ENCODE results near the gene TAS2R7.

The TAS2R7 gene

GRCh38 chr12:10842862-10843261 is 40.4 kb upstream of the TAS2R7 start (continued):
- no peak for TF ChIP-seq REST (tag by site-specific recombination; IDR thresholded peaks at IDR 0.05)
- TF ChIP-seq ZNF423 (tag by site-specific recombination; IDR thresholded peaks at IDR 0.05), result no peak
- TF ChIP-seq HOXA7 (CRISPR knock-in tag; IDR thresholded peaks at IDR 0.05; ENCODE audit: borderline replicate concordance), result no peak
- no peak for TF ChIP-seq GLIS2 (tag by site-specific recombination; IDR thresholded peaks at IDR 0.05)

- Histone ChIP-seq H3K4me1 (ENCODE audit: control insufficient read depth, insufficient read depth, low read length) (no peaks in the 10 kb centered on the region), H3K4me3 (ENCODE audit: low read depth, low read length) (no peak overlapping the region), H3K27ac (ENCODE audit: extremely low read depth, low read depth, low read length) (no peak overlapping the region), H3K36me3 (ENCODE audit: control insufficient read depth in 2 of 2, insufficient read depth in 1 of 2, low read length in 2 of 2) (peaks cover 0 to 4% of the 10 kb centered on the region in 2 experiments; a peak in 1 of 3 replicates), H3K9me3 (ENCODE audit: control insufficient read depth, insufficient read depth, low read depth, low read length) (no peaks in the 10 kb centered on the region)
- TF ChIP-seq ZSCAN18 (tag by site-specific recombination; IDR thresholded peaks at IDR 0.05) (no peak), ZNF473 (tag by site-specific recombination; IDR thresholded peaks at IDR 0.05) (no peak), ZFP37 (tag by site-specific recombination; IDR thresholded peaks at IDR 0.05) (no peak), ZNF621 (tag by site-specific recombination; IDR thresholded peaks at IDR 0.05) (no peak), ZNF449 (tag by site-specific recombination; IDR thresholded peaks at IDR 0.05) (no peak), ZNF366 (tag by site-specific recombination; conservative IDR thresholded peaks at IDR 0.05) (no peak), ZSCAN4 (tag by site-specific recombination; IDR thresholded peaks at IDR 0.05) (no peak), ZNF354C (tag by site-specific recombination; IDR thresholded peaks at IDR 0.05; ENCODE audit: borderline replicate concordance, low read depth) (no peak), YY2 (tag by site-specific recombination; IDR thresholded peaks at IDR 0.05) (no peak)
- ChIA-PET CTCF (no interaction called here), POLR2A (no interaction called here)
Measured at GRCh38 chr12:10838461-10838860, 36.0 kb upstream of the TAS2R7 start.

- H3K9me3 ChIP-seq (ENCODE audit: control insufficient read depth, insufficient read depth, low read depth, low read length), result no peaks in the 10 kb centered on the region
- ChIA-PET CTCF (no interaction called here), POLR2A (no interaction called here)
- TF ChIP-seq ZNF274 (IDR thresholded peaks at IDR 0.05; ENCODE audit: low read length), result no peak
- no peak for TF ChIP-seq ZNF274 (tag by site-specific recombination; IDR thresholded peaks at IDR 0.05; ENCODE audit: borderline replicate concordance)
- no peak for TF ChIP-seq ZNF394 (tag by site-specific recombination; IDR thresholded peaks at IDR 0.05; ENCODE audit: borderline replicate concordance)
- TF ChIP-seq ZSCAN18 (tag by site-specific recombination; IDR thresholded peaks at IDR 0.05), result no peak
- TF ChIP-seq ZNF223 (tag by site-specific recombination; IDR thresholded peaks at IDR 0.05), result no peak
- no peak for TF ChIP-seq ZBTB1 (tag by site-specific recombination; IDR thresholded peaks at IDR 0.05)
- TF ChIP-seq ZNF433 (tag by site-specific recombination; IDR thresholded peaks at IDR 0.05; ENCODE audit: low read depth), result no peak
- TF ChIP-seq ZNF596 (tag by site-specific recombination; IDR thresholded peaks at IDR 0.05), result no peak
- no peak for TF ChIP-seq PBX3 (CRISPR knock-in tag; IDR thresholded peaks at IDR 0.05)
- TF ChIP-seq ZNF510 (tag by site-specific recombination; IDR thresholded peaks at IDR 0.05; ENCODE audit: insufficient replicate concordance), result no peak
- no peak for TF ChIP-seq ZNF544 (tag by site-specific recombination; IDR thresholded peaks at IDR 0.05)
- TF ChIP-seq ZNF837 (tag by site-specific recombination; IDR thresholded peaks at IDR 0.05), result no peak
Measured at GRCh38 chr12:10829994-10830393, 27.6 kb upstream of the TAS2R7 start.

More at GRCh38 chr12:10829994-10830393, 27.6 kb upstream of the TAS2R7 start:
- Histone ChIP-seq H3K36me3 (ENCODE audit: control insufficient read depth in 2 of 2, insufficient read depth in 1 of 2, low read length in 2 of 2) (no peaks in the 10 kb centered on the region), H3K4me1 (ENCODE audit: control insufficient read depth, insufficient read depth, low read length) (no peaks in the 10 kb centered on the region), H3K27ac (ENCODE audit: extremely low read depth, low read depth, low read length) (no peak overlapping the region), H3K4me3 (ENCODE audit: low read depth, low read length) (no peak overlapping the region)
